CD4-positive, alpha-beta T cell treated with Interleukin-12 subunit alpha and Interleukin-12 subunit beta, for 1 hour (primary cell): ENCODE results near the gene CABP1.
"Not testable (repeated sequence)": the region's sequence is repeated elsewhere in the genome, so short reads cannot be mapped to it uniquely, and the experiment has no call there.

Experiments used
- DNase-seq: peaks from one replicate; pipeline ENCODE4 v3.0.0-alpha.2; 2020

The CABP1 gene

DNA sequence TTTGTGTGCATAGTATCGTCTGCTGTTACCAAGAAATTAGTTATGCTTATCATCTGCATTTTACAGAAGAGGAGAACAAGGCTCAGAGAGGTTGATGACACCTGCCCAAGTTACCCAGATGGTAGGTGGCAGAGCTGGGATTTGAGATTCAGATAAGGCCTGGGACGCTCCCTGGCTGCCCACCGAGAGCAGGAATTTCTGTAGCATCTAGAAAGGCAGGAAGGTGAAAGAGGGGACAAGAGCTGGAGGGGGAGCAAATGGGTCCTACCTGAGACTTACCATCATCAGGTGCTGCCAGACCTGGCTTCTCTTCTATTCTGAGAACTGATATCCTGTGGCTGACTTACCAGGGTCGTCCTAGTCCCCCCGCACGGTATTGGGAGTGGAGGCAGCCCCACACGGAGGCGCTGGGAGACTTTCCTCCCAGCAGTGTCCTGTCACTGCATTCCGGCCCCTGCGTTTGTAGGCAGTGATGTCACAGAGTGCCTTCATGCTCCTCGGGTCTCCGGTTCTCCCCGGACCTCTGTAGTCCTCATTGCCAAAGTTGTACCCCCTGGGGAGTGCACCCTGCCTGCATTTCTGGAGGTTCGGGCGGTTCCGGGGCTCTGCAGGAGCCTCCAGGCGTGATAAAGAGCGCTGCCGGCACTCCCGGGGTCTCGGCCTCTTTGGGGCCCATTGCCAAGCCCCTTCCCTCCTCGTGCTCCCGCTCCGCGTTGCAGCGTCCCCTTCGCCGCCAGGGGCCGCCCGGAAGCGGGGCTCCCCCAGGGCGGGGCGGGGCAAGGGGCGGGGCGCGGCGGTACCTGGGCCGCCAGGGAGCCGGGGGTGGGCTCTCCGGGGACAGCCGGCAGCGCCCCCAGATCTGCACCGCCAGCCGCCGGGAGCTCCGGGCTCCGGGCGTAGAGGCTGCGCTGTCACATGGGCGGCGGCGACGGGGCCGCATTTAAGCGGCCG lies at the start of gene CABP1:
TSS of gene CABP1 (plus strand) at position 856 of the 951 bp plus-strand sequence. CDS start at position 916, 60 bp downstream.
- DNase-seq, result peak; percentile 68

GRCh38 chr12:120590741-120591407 lies 49.6 kb upstream of the CABP1 start:
- no peak for DNase-seq

- DNase-seq, result no peak
Measured at GRCh38 chr12:120592121-120593049, 48.0 kb upstream of the CABP1 start.

GRCh38 chr12:120596901-120597300 lies 43.5 kb upstream of the CABP1 start:
- no peak for DNase-seq

GRCh38 chr12:120597861-120598260 lies 42.6 kb upstream of the CABP1 start:
- DNase-seq, result no peak

DNA sequence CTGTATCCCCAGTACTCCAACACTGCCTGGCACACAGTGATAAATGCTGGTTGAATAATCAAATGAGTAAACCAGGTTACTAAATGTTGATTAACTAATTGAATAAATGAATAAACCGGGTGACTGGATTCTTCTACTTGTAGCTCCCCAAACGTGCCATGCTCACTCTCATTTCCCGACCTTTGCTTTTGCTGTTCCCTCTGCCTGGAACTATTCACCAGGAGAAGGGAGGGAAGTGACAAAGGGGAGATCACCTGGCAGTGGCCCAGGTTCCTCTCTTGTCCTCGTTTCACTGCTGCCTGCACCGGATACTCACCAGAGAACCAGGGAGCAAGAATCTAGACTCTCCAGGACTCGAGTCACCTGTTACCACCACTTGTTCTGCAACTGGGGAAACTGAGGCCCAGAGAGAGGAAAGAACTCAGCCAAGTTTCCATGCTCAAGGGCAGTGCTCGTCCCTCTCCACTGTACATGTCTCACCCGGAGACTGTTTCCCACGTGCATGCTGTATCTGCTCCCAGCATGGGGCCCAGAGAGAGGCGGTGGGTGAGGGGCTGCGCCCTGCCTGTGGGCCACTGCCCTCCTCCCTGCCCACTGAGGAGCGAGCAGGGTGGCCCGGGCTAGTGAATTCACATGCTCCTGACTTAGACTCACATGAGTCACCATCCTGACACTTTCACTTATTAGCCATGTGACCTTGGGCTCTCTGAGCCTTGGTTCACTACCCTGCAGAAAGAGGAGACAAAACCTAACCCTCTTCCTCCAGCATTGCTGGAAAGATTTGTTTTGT lies 41.6 kb upstream of the CABP1 start:
- no peak for DNase-seq

- no peak for DNase-seq
Measured at GRCh38 chr12:120599672-120600552, 40.5 kb upstream of the CABP1 start.

DNA sequence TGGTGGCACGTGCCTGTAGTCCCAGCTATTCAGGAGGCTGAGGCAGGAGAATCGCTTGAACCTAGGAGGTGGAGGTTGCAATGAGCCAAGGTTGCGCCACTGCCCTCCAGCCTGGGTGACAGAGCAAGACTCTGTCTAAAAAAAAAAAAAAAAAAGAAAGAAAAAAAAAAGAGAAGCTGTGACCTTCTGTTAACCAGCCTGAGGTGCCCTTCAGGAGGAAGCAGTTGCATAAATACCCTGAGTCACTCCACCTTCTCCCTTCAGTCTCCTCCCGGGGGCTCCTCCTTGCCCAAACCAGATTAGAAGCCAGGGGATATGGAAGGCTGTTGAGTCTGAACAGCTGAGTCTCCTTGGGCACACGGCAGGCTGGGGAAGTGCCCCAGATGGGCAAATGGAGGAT lies 38.0 kb upstream of the CABP1 start:
- not testable (repeated sequence) for DNase-seq

- no peak for DNase-seq
Measured at GRCh38 chr12:120610560-120610959, 29.9 kb upstream of the CABP1 start.

- DNase-seq, result not testable (repeated sequence)
Measured at GRCh38 chr12:120611534-120611933, 28.9 kb upstream of the CABP1 start.

DNA sequence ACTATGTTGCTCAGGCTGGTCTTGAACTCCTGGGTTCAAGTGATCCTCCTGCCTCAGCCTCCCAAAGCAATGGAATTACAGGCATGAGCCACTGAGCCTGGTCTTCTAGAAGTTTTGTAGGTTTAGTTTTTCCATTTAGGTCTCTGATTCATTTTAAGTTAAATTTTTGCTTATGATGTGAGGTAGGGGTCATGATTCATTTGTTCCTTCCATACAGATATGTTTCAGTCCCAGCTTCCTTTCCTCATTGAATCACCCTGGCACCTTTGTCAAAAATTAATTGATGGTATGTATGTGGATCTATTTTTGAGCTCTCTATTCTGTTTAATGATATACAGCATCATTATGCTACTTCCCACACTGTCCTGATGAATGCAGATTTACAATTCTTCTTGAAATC lies 25.6 kb upstream of the CABP1 start:
- DNase-seq, result no peak

GRCh38 chr12:120617193-120617592 lies 23.2 kb upstream of the CABP1 start:
- not testable (repeated sequence) for DNase-seq

GRCh38 chr12:120617767-120618166 lies 22.7 kb upstream of the CABP1 start:
- not testable (repeated sequence) for DNase-seq

DNA sequence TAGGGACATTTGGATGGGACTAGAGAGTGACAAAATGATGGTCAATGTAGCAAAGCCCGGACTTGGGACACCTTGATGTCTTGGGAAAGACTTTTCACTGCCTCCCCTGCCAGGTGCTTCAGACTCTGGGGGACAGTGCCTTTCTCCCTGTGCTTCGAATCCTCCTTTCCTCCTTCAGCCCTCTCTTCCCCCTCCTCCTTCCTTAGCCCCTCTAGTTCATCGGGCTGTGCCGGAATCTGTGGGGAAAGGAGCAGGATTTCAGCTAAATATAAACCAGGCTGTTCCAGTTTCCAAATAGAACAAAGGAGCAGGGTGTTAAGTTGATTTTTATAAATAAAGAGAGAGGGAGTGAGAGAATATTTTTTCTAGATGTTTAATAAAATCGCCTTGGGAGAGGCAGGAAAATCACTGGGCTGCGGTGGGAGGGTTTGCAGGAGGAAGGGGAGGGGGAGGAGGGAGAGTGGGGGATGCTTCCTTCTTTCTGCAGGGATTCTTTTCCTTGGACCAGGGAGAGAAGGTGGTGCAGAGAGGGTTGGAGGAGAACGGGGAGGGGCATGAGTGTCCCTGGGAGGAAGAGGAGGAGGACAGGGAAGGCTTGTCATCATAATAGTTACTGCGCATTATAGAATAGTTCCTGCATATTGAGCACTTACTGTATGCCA lies 21.3 kb upstream of the CABP1 start:
- no peak for DNase-seq

DNA sequence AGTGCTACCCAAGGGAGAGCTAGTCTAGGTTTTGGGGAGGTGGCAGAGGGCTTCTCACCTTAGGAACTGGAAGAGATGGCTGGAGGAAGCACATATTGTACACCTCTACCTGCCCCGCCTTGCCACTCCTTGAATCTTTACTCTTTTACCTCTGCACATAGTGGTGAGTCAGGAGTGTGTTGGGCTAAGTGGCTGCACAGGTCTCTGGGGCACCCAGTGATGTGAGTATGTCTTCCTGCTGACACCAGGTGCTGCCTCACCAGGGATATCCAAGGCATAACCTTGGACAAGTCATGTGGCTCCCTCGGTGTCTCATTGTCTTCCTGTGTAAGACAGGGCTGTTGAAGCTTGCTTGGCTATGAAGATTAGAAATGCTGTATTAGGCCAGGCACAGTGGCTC lies 19.8 kb upstream of the CABP1 start:
- no peak for DNase-seq

GRCh38 chr12:120625557-120626419 lies 14.6 kb upstream of the CABP1 start:
- peak; percentile 36 for DNase-seq

GRCh38 chr12:120628919-120629318 lies 11.5 kb upstream of the CABP1 start:
- no peak for DNase-seq

- no peak for DNase-seq
Measured at GRCh38 chr12:120630104-120630892, 10.1 kb upstream of the CABP1 start.

DNA sequence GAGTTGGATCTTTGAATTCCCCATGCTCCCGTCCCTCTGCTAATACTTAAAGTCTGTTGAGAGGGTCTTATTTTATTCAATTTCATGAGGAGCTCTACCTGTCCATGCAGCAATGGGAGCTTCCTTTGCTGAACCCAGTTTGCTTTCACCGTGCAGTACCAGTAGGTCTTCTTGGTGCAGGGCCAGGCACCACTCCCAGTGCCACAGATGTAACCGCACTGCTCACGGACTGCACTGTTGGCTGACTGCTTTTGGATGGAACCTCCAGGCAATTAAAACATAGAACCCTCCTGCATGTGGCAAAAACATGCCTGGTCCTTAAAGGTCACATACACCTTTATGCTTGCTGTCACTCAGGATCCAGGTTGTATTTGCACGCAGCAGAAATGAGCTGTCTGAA lies 9.3 kb upstream of the CABP1 start:
- DNase-seq, result no peak
